ENCODE measurements around the gene HAVCR2. TPM values are rescaled to one million over a fixed set of nuclear protein-coding genes. Genes with fewer than 3 reads are reported as not detected.

Gene HAVCR2
- total RNA-seq, 1 experiment from 2014 or later, result 0.41 TPM

DNA sequence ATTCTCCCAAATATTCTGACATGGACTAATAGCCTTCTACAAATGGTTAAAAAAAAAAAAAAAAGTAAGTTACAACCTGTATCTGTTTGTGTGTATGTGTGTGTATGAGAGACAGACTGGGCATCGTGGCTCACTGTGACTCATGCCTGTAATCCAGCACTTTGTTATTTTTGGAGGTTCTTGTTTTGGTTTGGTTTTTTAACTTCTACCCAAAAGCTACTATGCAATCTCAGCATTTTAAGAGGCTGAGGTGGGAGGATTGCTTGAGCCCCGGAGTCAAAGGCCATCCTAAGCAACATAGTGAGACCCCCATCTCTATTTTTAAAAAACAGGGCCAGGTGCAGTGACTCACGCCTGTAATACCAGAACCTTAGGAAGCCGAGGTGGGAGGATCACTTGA, 32.3 kb downstream of the HAVCR2 start:
- H3K36me3 ChIP-seq (ENCODE audit: control insufficient read depth, insufficient read depth, low read length), result no peaks in the 10 kb centered on the region
- H3K4me3 ChIP-seq (ENCODE audit: low read depth, low read length), result no peak overlapping the region
- BruUV-seq (replicated peaks), result no TSS peak
- DNase-seq, result no peak
- Mint-ChIP-seq H3K4me3 (ENCODE audit: unreplicated experiment) (no peak overlapping the region), H3K27me3 (ENCODE audit: insufficient read depth, unreplicated experiment) (no peaks in the 10 kb centered on the region), H3K36me3 (ENCODE audit: insufficient read depth, unreplicated experiment) (no peaks in the 10 kb centered on the region), H3K4me1 (ENCODE audit: low read depth, unreplicated experiment) (no peaks in the 10 kb centered on the region), H3K9me3 (ENCODE audit: unreplicated experiment) (no peaks in the 10 kb centered on the region), H3K27ac (ENCODE audit: unreplicated experiment) (no peak overlapping the region)
- H3K9me3 ChIP-seq, result no peaks in the 10 kb centered on the region
- ChIA-PET CTCF (interaction anchor here (0.6 kb wide), 1 partner anchor 12 kb away, joined by 3 read pairs; no protein-coding TSS in a partner anchor), POLR2A (interaction anchor here (0.8 kb wide), 1 partner anchor 27 kb away, joined by 3 read pairs; no protein-coding TSS in a partner anchor)
- H3K4me1 ChIP-seq, result 0 out of 2 replicates have a peak, but pooled peaks cover 4% of the 10 kb centered on the region
- H3K27me3 ChIP-seq (replicated peaks; ENCODE audit: control insufficient read depth, insufficient read depth, low read length), result no peaks in the 10 kb centered on the region
- intact Hi-C loops (cut with micrococcal nuclease; ENCODE audit: unreplicated experiment), result no loop called here
- TF ChIP-seq, protein P1, sequence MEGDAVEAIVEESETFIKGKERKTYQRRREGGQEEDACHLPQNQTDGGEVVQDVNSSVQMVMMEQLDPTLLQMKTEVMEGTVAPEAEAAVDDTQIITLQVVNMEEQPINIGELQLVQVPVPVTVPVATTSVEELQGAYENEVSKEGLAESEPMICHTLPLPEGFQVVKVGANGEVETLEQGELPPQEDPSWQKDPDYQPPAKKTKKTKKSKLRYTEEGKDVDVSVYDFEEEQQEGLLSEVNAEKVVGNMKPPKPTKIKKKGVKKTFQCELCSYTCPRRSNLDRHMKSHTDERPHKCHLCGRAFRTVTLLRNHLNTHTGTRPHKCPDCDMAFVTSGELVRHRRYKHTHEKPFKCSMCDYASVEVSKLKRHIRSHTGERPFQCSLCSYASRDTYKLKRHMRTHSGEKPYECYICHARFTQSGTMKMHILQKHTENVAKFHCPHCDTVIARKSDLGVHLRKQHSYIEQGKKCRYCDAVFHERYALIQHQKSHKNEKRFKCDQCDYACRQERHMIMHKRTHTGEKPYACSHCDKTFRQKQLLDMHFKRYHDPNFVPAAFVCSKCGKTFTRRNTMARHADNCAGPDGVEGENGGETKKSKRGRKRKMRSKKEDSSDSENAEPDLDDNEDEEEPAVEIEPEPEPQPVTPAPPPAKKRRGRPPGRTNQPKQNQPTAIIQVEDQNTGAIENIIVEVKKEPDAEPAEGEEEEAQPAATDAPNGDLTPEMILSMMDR (IDR thresholded peaks at IDR 0.05; ENCODE audit: insufficient read depth in 1 of 2, low read depth in 1 of 2, low read length in 1 of 2, severe bottlenecking in 1 of 2, unreplicated experiment in 1 of 2), result no peak

GRCh38 chr5:157072508-157072907, 36.3 kb downstream of the HAVCR2 start:
- no peak for DNase-seq
- Histone ChIP-seq H3K9me3 (no peaks in the 10 kb centered on the region), H3K4me1 (peaks cover 22% of the 10 kb centered on the region), H3K4me3 (ENCODE audit: low read depth, low read length) (no peak overlapping the region), H3K27me3 (replicated peaks; ENCODE audit: control insufficient read depth, insufficient read depth, low read length) (no peaks in the 10 kb centered on the region), H3K36me3 (ENCODE audit: control insufficient read depth, insufficient read depth, low read length) (no peaks in the 10 kb centered on the region)
- intact Hi-C loops (cut with micrococcal nuclease; ENCODE audit: unreplicated experiment), result no loop called here
- no peaks in the 10 kb centered on the region for H3K9me3 Mint-ChIP-seq (ENCODE audit: unreplicated experiment)
- peaks cover 9% of the 10 kb centered on the region for H3K4me1 Mint-ChIP-seq (ENCODE audit: low read depth, unreplicated experiment)
- ChIA-PET CTCF (interaction anchor here (0.6 kb wide), 1 partner anchor 518 kb away, joined by 6 read pairs; no protein-coding TSS in a partner anchor), POLR2A (interaction anchor here (1.0 kb wide), 1 partner anchor 26 kb away, joined by 3 read pairs; no protein-coding TSS in a partner anchor)
- H3K27ac Mint-ChIP-seq (ENCODE audit: unreplicated experiment), result no peak overlapping the region
- TF ChIP-seq, protein P1 (IDR thresholded peaks at IDR 0.05; ENCODE audit: insufficient read depth in 1 of 2, low read depth in 1 of 2, low read length in 1 of 2, severe bottlenecking in 1 of 2, unreplicated experiment in 1 of 2), result no peak
- H3K27me3 Mint-ChIP-seq (ENCODE audit: insufficient read depth, unreplicated experiment), result no peaks in the 10 kb centered on the region
- H3K4me3 Mint-ChIP-seq (ENCODE audit: unreplicated experiment), result no peak overlapping the region
- H3K36me3 Mint-ChIP-seq (ENCODE audit: insufficient read depth, unreplicated experiment), result no peaks in the 10 kb centered on the region
- BruUV-seq (replicated peaks), result no TSS peak

GRCh38 chr5:157069949-157070348, 38.9 kb downstream of the HAVCR2 start:
- BruUV-seq (replicated peaks), result no TSS peak
- Histone ChIP-seq H3K4me1 (peaks cover 43% of the 10 kb centered on the region), H3K9me3 (no peaks in the 10 kb centered on the region), H3K4me3 (ENCODE audit: low read depth, low read length) (no peak overlapping the region), H3K27me3 (replicated peaks; ENCODE audit: control insufficient read depth, insufficient read depth, low read length) (no peaks in the 10 kb centered on the region), H3K36me3 (ENCODE audit: control insufficient read depth, insufficient read depth, low read length) (no peaks in the 10 kb centered on the region)
- DNase-seq, result peak in 1 of 2 experiments; percentile 38
- intact Hi-C loops (cut with micrococcal nuclease; ENCODE audit: unreplicated experiment), result no loop called here
- Mint-ChIP-seq H3K36me3 (ENCODE audit: insufficient read depth, unreplicated experiment) (no peaks in the 10 kb centered on the region), H3K27me3 (ENCODE audit: insufficient read depth, unreplicated experiment) (no peaks in the 10 kb centered on the region), H3K27ac (ENCODE audit: unreplicated experiment) (peak overlapping the region; percentile 37), H3K4me3 (ENCODE audit: unreplicated experiment) (no peak overlapping the region), H3K4me1 (ENCODE audit: low read depth, unreplicated experiment) (peaks cover 27% of the 10 kb centered on the region), H3K9me3 (ENCODE audit: unreplicated experiment) (no peaks in the 10 kb centered on the region)
- TF ChIP-seq, protein P1 (IDR thresholded peaks at IDR 0.05; ENCODE audit: insufficient read depth in 1 of 2, low read depth in 1 of 2, low read length in 1 of 2, severe bottlenecking in 1 of 2, unreplicated experiment in 1 of 2), result peak in 1 of 2 experiments; percentile 44
- CTCF ChIA-PET, result no interaction called here
- POLR2A ChIA-PET, result no interaction called here

Data from Caco-2 (cell line).